ENCODE data around the gene MMP15. TPM values are rescaled to one million over a fixed set of nuclear protein-coding genes. Genes with fewer than 3 reads are reported as not detected.

Gene MMP15
- total RNA-seq, 4 donors from 2014 or later = 2.0 to 12.8 (median 8.0) TPM

DNA sequence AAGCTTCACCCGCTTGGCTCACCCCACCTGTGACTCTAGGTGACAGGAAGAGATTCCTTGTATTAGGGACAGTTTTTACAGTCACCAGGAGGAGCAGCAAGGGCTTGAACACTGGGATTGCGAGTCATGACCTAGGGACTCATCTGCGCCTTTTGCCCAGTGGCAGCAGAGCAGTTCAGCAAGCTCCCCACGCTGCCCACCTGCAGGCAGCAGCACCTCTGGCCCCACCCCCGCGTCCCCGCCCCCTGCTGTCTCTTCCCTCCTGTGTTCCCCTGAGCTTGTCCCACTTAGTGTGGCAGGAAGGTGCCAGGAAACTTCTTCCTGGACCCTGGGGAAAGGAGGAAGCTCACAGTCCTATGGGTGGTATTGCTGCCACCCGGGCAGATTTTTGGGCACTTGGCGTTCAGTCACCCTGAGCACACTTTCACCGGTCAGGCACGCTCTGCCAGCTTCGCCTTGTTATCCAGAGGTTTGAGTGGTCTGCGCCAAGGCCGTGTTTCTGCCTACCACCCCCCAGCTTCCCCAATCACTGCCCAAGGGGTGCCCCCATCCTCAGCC lies 8.7 kb downstream of the MMP15 start:
- no peaks in the 10 kb centered on the region for H3K27me3 ChIP-seq

DNA sequence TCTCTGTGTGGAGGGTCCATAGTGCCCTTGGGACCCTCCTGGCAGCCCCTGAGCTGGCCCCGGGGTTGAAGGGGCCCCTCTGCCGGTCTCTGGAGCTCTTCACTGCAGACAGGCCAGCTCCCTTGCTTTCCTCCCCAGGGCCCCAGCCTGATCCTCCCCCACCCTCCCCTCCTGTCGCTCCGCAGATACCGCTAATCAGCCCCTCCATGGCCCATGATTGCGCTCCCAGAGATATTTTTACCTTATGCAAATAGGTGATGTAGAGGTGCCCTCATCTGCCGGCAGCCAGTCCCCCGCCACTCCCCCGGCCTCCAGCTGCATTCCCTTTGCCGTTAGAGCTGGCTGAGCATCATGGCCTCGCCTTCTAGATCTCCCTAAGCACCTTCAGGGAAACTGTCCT lies 9.2 kb downstream of the MMP15 start:
- Histone ChIP-seq H3K27me3 (no peaks in the 10 kb centered on the region), H3K27ac (no peak overlapping the region), H3K9me3 (no peaks in the 10 kb centered on the region), H3K36me3 (peaks cover 0 to 23% of the 10 kb centered on the region in 2 donors), H3K4me1 (peaks cover 0 to 48% (median 12%) of the 10 kb centered on the region in 3 donors), H3K4me3 (no peak overlapping the region)
- no peak for TF ChIP-seq EP300 (IDR thresholded peaks at IDR 0.05)
- WGBS, 2 donors (ENCODE audit: low coverage in 1 of 2) = 80% methylated on average over 1 of the region's 11 CpGs; no CpG with 5 or more reads in 1 of the 2 donors
- ATAC-seq = no peak

More for the DNA sequence above, 8.7 kb downstream of the MMP15 start:
- Histone ChIP-seq H3K27ac (no peak overlapping the region), H3K4me1 (peaks cover 0 to 50% (median 12%) of the 10 kb centered on the region in 3 donors), H3K9me3 (no peaks in the 10 kb centered on the region), H3K36me3 (peaks cover 0 to 18% of the 10 kb centered on the region in 2 donors), H3K4me3 (no peak overlapping the region)
- WGBS, 2 donors (ENCODE audit: low coverage in 1 of 2) = 100% methylated on average over 1 of the region's 14 CpGs; no CpG with 5 or more reads in 1 of the 2 donors
- no peak for TF ChIP-seq POLR2AphosphoS5 (IDR thresholded peaks at IDR 0.05)
- no peak for TF ChIP-seq EP300 (IDR thresholded peaks at IDR 0.05)
- TF ChIP-seq POLR2A (IDR thresholded peaks at IDR 0.05) = no peak
- TF ChIP-seq, protein P1, sequence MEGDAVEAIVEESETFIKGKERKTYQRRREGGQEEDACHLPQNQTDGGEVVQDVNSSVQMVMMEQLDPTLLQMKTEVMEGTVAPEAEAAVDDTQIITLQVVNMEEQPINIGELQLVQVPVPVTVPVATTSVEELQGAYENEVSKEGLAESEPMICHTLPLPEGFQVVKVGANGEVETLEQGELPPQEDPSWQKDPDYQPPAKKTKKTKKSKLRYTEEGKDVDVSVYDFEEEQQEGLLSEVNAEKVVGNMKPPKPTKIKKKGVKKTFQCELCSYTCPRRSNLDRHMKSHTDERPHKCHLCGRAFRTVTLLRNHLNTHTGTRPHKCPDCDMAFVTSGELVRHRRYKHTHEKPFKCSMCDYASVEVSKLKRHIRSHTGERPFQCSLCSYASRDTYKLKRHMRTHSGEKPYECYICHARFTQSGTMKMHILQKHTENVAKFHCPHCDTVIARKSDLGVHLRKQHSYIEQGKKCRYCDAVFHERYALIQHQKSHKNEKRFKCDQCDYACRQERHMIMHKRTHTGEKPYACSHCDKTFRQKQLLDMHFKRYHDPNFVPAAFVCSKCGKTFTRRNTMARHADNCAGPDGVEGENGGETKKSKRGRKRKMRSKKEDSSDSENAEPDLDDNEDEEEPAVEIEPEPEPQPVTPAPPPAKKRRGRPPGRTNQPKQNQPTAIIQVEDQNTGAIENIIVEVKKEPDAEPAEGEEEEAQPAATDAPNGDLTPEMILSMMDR (IDR thresholded peaks at IDR 0.05) = no peak
- no peak for ATAC-seq

DNA sequence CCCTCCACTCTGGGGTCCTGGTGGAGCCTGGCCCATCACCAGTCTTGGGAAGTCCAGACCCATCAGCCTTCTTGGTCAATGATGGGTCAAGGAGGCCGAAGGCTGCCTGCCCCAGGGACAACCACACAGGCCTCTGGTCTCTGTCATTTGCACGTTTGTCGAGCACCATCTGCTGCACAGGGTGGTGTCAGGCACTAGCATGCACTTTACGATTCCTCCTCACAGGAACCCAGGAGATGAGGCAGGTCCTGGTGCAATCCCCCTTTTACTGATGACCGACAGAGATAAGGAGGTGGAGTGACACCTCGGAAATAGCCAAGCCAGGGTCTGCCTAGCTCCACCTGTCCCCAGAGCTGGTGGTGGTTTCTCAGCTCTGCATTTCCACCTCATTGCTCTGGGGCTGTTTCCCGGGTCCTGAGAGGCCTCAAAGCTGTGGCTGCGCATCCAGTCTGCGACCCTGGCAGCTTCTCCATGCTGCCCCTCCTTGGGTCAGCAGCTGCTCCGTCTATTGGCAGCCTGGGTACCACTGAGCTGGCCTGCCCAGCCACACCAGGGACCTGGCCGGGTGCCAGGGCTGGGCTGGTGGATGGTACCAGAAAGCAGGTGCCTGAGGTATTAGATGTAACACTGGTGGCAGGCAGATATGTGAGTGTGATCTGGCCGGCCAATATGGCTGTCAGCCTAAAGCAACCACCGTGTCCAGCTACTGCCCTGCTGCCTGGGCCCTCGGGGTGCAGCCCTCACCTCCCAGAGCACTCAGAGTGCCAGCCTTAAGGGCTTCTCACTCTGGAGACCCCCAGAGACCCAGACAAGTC lies 10.0 kb downstream of the MMP15 start:
- H3K4me3 ChIP-seq = no peak overlapping the region
- no peaks in the 10 kb centered on the region for H3K27me3 ChIP-seq
- TF ChIP-seq POLR2AphosphoS5 (IDR thresholded peaks at IDR 0.05) (no peak), POLR2A (IDR thresholded peaks at IDR 0.05) (no peak), EP300 (IDR thresholded peaks at IDR 0.05) (no peak)
- TF ChIP-seq, protein P1 (IDR thresholded peaks at IDR 0.05) = no peak
- no peak for ATAC-seq
- no peak overlapping the region for H3K27ac ChIP-seq
- H3K9me3 ChIP-seq = no peaks in the 10 kb centered on the region
- H3K36me3 ChIP-seq = peaks cover 0 to 31% of the 10 kb centered on the region in 2 donors
- H3K4me1 ChIP-seq = peaks cover 0 to 43% (median 12%) of the 10 kb centered on the region in 3 donors
- 86% methylated on average over 4 of the region's 14 CpGs; no CpG with 5 or more reads in 1 of the 2 donors for WGBS, 2 donors (ENCODE audit: low coverage in 1 of 2)

DNA sequence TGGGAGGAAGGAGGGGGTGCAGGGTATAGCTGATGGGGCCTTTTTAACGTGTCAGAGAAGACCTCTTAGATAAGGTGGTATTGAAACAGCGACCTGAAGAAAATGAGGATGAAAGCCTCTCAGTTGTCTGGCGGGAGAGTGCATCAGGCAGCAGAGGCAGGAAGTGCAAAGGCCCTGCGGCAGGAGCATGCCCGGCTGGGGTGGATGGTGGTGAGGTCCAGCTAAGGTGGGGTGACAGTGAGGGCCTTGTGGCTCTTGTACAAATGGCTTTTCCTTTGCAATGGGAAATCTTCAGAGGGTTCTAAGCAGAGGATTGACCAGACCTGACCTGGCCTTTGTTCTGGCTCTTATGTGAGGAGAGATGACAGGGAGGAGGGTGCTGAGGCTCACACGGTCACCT lies 11.4 kb downstream of the MMP15 start:
- WGBS, 2 donors (ENCODE audit: low coverage in 1 of 2) = 78 to 96% methylated on average over 3 to 4 of the region's 6 CpGs
- no peak for ATAC-seq
- peaks cover 0 to 45% of the 10 kb centered on the region in 2 donors for H3K36me3 ChIP-seq

More for the DNA sequence above, 11.4 kb downstream of the MMP15 start:
- no peaks in the 10 kb centered on the region for H3K27me3 ChIP-seq
- peaks cover 0 to 30% (median 9%) of the 10 kb centered on the region in 3 donors for H3K4me1 ChIP-seq
- H3K9me3 ChIP-seq = no peaks in the 10 kb centered on the region
- no peak overlapping the region for H3K4me3 ChIP-seq
- TF ChIP-seq POLR2A (IDR thresholded peaks at IDR 0.05) = no peak
- TF ChIP-seq POLR2AphosphoS5 (IDR thresholded peaks at IDR 0.05) = no peak
- TF ChIP-seq, protein P1 (IDR thresholded peaks at IDR 0.05) = no peak
- no peak for TF ChIP-seq EP300 (IDR thresholded peaks at IDR 0.05)
- no peak overlapping the region for H3K27ac ChIP-seq
